Upper lobe of left lung (tissue), 4 donors: Measurements from ENCODE around the gene ZNF8.
"Not testable (repeated sequence)": the region's sequence is repeated elsewhere in the genome, so short reads cannot be mapped to it uniquely, and the experiment has no call there.

Experiments used
- CTCF ChIP-seq, 6 experiments: fragments of 450-650 bp in 4 of 6; fragments of 200-600 bp in 2 of 6; sonication (generic) in 2 of 6; IDR thresholded peaks; one replicate each; pipeline ENCODE4 v1.5.1; 2016 to 2019; ENCODE audit warnings: antibody characterized with exemption in 6 of 6
- POLR2AphosphoS5 ChIP-seq, 2 donors: sonication (generic); formaldehyde crosslinking; IDR thresholded peaks; one replicate each; pipeline ENCODE4 v1.5.1; 2017; ENCODE audit warnings: antibody characterized with exemption in 2 of 2

- not testable (repeated sequence) for TF ChIP-seq CTCF, POLR2AphosphoS5 (IDR thresholded peaks at IDR 0.05)
Measured at GRCh38 chr19:58258259-58258658, 20.5 kb upstream of the ZNF8 start.
